22Rv1 (cell line): ENCODE data around the gene SCCPDH.

Source experiments
- H3K27ac ChIP-seq: fragments of 450-650 bp; 2 replicates; pipeline ENCODE4 v1.5.1; 2017
- CTCF ChIP-seq: fragments of 450-650 bp; IDR thresholded peaks from 2 replicates; pipeline ENCODE4 v1.5.1; 2017; ENCODE audit warnings: mild to moderate bottlenecking
- ZFX ChIP-seq: fragments of 450-650 bp; IDR thresholded peaks from 2 replicates; pipeline ENCODE4 v1.6.1; 2017; ENCODE audit warnings: antibody characterized with exemption, borderline replicate concordance

SCCPDH gene

GRCh38 chr1:246798606-246799496 is 74.6 kb downstream of the SCCPDH start:
- no peak overlapping the region; the same call in 1 of the 2 replicates for H3K27ac ChIP-seq
- TF ChIP-seq ZFX = no peak
- no peak for TF ChIP-seq CTCF

- TF ChIP-seq CTCF = no peak
- H3K27ac ChIP-seq = no peak overlapping the region
These were observed 76.1 kb downstream of the SCCPDH start for GRCh38 chr1:246800356-246800755.

- TF ChIP-seq ZFX (no peak), CTCF (no peak)
- no peak overlapping the region for H3K27ac ChIP-seq
These were observed 76.5 kb downstream of the SCCPDH start for GRCh38 chr1:246800756-246801155.

- H3K27ac ChIP-seq = no peak overlapping the region
These were observed 77.2 kb downstream of the SCCPDH start for GRCh38 chr1:246801241-246802020.

GRCh38 chr1:246803373-246803772 is 79.2 kb downstream of the SCCPDH start:
- no peak overlapping the region for H3K27ac ChIP-seq
- TF ChIP-seq ZFX = no peak
- TF ChIP-seq CTCF = no peak

More at GRCh38 chr1:246801241-246802020, 77.2 kb downstream of the SCCPDH start:
- TF ChIP-seq CTCF (no peak), ZFX (no peak)

- H3K27ac ChIP-seq = no peak overlapping the region
- TF ChIP-seq CTCF (no peak), ZFX (no peak)
These were observed 79.7 kb downstream of the SCCPDH start for GRCh38 chr1:246803883-246804282.

GRCh38 chr1:246805135-246805716 is 81.0 kb downstream of the SCCPDH start:
- no peak overlapping the region for H3K27ac ChIP-seq
- TF ChIP-seq CTCF = no peak
- no peak for TF ChIP-seq ZFX
